Stimulated activated CD8-positive, alpha-beta memory T cell treated with anti-CD3 and anti-CD28 coated beads, Interleukin-15, amount 100 ng/mL, for 4 hours (primary cell): ENCODE measurements around the gene TJP2.

Source experiments
- DNase-seq, 2 donors: peaks; one replicate each; pipeline ENCODE4 v3.0.0-alpha.2; 2020; ENCODE audit warnings: low read depth in 2 of 2

The TJP2 gene

DNA sequence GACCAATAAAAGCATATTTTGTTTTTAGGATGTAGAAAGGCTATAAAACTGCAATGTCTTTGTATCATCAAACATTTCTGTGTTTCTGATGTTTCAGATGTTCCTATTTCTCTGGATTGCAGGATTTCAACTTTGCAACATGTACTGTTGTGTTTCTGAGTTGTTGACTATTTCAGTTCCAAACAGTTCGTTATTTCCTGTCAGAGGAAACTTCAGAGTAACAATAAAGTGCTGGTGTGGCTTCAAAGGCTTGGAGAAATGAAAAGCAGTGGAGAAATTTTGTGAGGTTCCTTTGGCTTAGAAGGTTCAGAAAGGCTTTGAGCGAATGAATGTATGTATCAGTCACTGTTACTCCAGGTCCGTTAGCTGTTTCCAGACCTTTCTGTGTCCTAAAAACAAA lies 17.2 kb downstream of the TJP2 start:
- no peak for DNase-seq

DNA sequence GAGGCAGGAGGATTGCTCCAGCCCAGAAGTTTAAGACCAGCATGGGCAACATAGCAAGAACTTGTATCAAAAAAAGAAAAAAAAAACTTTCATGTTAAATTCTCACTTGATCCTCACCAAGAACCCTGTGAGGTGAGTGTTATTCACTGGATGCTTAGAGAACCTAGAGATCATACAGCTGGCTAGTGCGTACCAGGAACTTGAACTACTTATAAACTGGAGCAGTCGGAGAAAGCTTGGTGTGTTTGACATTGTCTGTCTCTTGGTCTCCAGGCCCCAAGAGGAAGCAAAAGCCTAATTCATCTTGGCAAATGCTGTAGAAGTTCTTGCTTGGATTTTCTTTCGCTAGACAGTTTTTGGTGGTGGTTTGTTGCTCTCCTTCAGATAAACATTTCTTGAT lies 18.1 kb downstream of the TJP2 start:
- DNase-seq, result no peak

DNA sequence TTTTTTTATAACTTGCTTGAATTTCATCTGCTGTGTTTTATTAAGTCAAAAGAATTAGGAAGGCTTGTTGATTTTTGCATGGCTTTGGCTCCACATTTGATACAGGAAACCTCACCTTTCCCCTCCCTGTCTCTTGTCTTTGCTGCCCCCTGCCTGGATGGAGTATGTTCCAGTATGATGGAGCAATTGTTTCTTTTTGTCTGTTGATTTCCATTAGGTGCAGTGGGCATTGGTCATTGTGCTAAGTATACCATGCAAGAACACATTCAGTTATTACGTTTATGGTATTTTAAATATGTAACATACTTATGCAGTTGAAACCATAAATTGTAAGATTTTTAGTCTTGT lies 19.6 kb downstream of the TJP2 start:
- DNase-seq, result no peak

DNA sequence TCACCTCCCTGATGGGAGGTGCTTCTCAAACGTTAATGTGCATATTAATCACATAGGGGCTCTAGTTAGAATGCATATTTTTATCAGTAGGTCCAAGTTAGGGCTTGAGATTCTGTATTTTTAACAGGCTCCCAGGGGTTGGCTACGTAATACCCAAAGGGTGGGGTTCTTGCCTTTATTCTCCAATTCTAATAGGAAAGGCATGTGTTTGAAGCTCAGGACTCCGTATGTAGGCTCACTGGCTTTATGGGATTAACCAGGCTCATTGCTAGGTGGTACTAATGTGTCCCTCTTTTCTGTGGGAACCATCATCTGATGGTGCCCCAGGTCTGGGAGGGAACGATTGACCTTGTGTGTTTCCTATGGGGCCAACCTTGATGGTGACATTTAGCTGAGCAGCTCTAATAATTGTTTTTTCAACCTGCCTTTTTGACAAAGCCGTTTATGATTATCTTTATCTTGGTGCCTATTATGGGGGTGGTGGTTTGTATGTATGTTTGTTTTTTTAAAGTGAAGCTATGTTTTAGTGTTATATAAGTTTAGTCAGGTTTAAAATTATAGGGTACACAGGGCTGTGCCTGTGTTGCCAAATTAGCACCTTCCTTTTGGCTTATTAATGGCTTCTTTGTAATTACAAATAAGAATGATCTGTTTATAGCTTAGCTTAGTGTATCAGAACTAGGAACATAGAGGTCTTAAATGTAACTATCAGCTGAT lies 20.8 kb downstream of the TJP2 start:
- DNase-seq, result no peak

DNA sequence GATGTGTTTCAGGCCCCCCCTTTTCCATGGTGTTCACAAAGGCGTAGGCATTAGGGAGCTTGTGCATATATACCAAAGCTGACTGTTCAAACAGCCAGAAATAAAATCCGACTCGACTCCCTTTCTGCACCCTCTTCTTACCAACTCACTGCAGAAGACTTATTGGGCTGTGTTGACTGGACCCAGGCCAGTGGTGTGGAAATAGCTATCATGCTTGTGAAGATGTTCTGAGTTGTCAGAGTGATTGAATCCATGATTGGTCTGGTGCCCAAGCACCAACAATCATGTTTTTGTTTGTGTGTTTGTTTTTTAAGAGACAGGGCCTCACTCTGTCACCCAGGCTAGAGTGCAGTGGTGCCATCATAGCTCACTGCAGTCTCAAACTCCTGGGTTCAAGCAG lies 21.6 kb downstream of the TJP2 start:
- DNase-seq, result no peak

DNA sequence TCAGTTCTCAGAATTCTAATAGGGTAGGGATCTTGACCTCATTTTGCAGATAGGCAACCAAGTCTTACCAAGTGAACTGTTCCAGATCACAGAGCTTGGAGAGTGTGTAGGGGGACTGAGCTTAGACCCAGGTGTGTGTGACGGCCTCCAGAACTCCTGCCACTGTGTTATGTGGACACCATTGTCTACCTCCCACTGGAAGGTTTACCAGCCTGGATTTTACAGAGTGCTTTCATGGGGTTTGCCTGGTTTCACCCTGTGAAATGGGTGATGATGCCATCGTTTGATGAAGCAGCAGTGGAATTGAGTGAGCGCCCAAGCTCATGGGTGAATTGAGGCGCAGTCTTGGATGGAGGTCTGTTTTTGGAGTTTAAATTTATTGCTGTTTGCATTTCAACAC lies 23.6 kb downstream of the TJP2 start:
- no peak for DNase-seq

DNA sequence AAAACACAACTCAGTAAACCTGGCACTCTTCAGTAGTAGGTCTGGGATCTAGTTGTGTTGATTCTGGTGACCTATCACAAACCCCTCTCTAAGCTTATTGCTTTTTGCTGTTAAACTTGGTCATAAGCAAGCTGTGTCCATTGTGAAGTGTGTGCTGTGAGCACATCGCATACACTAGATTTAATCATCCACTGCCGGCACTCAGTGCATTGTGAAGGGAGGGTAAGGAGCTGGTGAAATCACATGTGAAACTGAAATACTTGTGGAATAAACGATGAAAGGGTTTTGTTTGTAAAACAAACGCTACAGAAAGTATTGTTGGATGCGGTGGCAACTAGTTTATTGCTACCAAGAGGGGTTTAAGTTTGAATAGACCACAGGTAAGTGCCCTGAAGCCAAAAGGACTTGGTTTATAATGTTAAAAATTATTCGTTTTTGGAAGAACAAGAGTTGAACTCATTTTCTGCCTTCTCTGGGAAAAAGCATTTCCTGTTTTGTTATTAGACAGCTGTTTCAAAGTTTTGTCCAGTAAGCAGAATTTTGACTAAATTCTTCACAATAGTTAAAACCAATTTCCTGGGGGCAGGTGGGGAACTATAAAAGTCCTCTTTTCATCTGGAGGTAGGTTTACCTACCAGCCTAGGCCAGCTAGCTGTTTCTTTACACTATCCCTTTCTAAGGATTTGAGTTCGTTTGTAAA lies 24.6 kb downstream of the TJP2 start:
- DNase-seq, result no peak

DNA sequence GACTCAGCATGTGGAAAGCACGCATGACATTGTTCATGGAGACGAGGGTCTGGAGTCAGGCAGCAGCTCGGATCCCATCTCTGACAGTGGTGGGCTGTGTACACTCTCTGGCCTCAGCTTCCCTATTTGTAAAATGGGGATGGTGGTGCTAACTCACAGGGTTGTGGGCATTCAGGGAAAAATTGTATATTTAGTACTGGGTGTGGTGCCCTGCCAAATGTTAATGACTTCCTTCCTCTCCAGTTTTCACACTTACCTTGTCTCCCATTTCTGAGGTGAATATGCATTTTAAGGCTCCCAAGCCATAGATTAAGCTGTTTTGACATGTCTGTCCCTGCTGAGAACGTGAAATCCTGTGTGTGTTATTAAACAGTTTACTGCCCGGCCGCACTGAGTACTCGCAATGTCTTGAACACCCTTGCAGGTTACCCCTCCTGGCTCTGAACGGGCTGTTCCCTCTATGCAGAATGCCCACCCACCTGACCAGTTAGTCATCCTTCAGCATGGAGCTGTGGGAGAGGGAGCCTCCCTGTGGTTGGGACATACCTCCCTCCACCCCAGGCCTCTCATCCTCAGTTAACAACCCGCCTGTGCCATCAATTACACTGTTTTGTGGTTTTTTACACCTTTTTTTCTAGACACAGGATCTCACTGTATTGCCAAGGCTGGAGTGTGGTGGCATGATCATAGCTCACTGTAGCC lies 25.8 kb downstream of the TJP2 start:
- DNase-seq, result no peak

DNA sequence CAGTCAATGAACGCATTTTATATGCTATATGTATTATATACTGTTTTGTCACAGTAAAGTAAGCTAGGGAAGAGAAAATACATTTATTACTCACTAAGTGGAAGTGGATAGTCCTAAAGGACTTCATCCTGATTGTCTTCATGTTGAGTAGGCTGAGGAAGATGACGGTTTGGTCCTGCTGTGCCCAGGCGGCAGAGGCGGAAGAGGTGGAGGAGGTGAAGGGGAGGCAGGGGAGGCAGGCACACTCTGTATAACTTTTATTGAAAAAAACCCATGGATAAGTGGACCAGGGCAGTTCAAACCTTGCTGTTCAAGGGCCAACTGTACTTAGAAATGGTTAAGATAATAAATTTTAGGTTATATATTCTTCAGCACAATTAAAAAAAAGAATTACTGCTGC lies 28.5 kb downstream of the TJP2 start:
- DNase-seq, result no peak

DNA sequence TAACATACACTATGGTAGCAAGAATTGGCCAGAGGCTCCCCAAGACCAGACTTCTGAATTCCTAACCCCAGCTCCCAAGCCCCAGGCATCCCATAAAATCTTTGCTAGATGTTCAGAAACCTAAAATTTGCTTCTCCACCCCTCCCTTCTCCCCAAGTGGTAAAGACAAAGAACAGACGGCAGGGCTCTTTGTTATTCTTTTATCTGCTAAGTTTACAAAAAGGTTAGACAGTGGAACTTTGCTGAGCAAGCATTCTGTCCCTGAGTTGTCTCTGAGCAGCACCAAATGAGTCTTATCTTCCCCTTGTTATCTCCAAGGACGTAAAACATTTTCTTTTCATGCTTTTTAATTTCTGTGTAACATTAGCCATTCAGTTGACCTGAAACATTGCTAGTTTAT lies 30.2 kb downstream of the TJP2 start:
- no peak for DNase-seq

DNA sequence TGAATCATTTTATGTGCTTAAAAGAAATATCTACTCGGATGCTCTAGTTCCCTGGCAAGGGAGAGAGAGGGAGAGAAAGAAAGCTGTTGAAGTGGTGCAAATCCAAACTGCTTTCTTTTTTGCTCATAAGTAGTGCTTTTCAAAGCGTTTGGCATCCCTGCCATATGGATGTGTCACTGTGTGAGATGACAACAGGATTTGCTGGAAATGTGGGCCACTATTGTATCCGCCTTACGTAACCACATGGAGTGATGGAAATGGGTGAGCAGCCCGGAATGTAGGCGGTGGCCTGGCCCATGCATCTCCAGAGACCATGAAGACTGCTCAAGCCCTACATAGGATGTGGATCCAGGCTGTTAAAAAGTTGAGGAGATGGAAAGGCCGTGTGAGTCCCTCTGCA lies 30.8 kb downstream of the TJP2 start:
- DNase-seq, result no peak

DNA sequence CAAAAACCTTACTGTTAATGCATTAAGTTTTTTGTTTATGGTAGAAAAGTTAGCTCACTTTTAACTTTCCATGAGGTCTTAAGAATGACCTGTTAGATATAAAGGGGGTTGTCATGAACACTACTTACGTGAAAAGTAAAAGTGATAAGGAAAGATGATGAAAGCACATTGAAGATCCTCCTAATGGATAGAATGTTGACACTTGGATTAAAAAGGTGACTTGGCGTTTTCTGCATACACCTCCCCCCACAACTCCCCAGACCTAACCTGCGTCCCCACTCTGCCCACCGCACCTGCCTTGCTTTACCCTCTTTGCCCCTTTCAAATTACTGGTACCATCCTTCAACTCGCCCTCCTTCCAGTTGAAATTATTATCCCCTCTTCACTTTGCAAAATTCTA lies 32.0 kb downstream of the TJP2 start:
- no peak for DNase-seq

DNA sequence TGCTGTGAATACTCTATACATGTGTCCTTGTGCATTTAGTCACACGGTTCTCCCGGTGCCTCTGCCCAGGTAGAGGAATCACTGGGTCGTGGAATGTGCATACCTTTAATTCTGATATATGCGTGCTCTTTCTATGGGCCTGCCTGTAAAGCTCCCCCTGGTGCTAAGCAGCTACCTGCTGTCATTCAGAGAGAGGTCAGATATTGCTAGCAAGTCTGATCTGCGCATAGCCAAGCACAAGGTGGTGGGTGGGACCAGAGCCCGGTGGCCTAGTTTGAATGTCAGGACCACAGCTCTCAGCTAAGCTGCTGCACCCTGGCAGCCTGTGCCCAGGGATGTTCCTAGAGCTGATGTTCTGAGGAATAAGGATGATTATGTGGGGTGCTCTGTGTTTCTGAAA lies 33.4 kb downstream of the TJP2 start:
- no peak for DNase-seq

DNA sequence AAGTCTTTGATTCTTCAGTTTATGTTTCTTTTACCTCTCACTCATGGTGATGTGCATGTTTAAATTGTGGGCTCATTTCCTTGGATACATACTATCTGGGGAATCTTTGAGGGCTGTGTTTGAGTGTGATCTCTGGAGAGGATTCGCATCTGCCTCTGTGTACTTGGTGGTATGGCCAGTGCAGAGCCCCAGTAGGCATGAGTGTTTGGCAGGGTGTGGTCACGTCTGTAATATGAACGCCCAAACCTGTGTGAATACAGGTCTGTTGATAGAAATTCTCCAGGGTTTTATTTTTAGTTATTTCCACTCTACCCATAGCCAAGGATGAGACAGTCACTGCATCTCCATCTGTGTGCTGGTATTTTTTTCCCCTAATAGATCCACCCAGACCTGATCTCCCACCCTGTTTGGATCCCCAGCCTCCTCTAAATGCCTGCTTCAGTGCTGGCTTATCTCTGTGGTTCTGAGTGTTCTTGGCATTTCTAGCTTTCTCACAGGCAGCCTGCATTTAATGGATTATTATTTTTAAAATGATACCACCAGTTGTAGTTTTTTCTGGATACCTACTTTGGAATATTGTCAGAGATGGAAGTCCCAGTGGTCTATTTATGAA lies 37.5 kb downstream of the TJP2 start:
- DNase-seq, result no peak

DNA sequence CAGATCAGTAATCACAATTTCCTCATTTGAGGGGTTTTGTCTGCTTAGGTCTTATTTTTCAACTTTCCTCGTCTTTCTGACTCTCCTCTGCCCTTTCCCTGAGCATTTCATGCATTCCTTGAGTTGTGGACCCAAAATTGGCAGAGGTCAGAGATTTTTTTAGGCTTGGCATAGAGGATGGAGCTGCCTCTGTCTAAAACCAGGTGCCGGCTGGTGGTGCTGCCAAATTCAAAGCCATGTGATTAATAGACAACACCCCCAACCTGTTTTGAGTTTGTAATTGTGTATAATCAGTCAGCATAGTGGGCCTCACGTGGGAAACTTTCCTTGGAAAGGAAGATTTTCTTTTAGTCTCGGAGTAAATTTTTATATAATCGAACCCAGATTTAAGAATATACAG lies 39.6 kb downstream of the TJP2 start:
- DNase-seq, result no peak

DNA sequence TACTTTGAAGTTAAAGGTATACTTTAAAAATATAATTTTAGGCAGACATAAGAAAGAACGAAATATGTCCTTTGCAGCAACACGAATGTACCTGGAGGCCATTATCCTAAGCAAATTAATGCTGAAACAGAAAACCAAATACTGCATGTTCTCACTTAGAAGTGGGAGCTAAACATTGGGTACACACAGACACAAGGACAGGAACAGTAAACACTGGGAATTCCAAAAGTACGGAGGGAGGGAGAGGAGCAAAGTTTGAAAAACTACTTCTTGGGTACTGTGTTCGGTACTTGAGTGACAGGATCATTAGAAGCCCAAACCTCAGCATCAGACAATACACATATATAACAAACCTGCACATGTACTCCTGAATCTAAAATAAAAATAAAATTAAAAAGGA lies 40.9 kb downstream of the TJP2 start:
- no peak for DNase-seq

DNA sequence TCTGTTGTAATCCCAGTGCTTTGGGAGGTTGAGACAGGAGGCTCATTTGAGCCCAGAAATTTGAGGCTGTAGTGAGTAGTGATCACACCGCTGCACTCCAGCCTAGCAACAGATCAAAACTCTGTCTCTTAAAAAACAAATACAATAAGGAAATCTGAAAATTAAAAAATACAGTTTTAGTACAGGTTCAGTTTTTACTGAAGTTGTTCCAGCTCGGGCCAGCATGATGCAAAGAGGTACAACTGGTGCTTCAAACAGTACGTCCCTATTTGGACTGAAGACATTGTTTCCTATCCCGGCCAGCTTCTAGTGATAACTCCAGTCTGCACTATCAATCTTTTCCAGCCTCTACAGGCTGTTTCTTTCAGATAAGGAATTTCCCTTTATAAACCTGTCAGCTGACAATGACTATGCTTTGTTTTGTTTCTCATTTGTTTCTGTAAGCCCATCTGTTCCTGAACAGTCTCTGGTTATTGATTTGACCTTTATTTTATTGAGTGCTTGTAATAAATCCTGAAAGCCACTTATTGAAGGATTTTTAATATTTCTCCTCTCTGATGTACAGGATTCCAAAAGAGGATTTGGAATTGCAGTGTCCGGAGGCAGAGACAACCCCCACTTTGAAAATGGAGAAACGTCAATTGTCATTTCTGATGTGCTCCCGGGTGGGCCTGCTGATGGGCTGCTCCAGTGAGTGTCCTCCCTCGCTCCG lies 41.9 kb downstream of the TJP2 start:
- no peak for DNase-seq

DNA sequence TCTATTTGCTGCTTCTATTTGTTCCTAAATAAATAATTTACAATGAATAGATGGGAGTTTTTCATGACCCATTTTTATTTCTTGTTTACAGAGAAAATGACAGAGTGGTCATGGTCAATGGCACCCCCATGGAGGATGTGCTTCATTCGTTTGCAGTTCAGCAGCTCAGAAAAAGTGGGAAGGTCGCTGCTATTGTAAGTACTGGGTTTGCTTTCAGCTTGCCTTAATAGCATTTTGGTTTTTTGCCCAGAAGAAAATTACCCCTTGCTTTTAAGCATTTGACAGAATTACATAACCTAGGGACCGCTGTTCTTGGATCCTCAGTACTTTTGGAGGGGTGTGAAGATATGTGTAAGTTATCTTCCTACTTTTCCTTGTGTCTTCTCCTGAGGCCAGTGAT lies 44.1 kb downstream of the TJP2 start:
- DNase-seq, result no peak

DNA sequence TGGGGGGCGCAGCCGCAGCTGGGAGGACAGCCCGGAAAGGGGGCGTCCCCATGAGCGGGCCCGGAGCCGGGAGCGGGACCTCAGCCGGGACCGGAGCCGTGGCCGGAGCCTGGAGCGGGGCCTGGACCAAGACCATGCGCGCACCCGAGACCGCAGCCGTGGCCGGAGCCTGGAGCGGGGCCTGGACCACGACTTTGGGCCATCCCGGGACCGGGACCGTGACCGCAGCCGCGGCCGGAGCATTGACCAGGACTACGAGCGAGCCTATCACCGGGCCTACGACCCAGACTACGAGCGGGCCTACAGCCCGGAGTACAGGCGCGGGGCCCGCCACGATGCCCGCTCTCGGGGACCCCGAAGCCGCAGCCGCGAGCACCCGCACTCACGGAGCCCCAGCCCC lies 47.0 kb downstream of the TJP2 start:
- DNase-seq, result no peak

DNA sequence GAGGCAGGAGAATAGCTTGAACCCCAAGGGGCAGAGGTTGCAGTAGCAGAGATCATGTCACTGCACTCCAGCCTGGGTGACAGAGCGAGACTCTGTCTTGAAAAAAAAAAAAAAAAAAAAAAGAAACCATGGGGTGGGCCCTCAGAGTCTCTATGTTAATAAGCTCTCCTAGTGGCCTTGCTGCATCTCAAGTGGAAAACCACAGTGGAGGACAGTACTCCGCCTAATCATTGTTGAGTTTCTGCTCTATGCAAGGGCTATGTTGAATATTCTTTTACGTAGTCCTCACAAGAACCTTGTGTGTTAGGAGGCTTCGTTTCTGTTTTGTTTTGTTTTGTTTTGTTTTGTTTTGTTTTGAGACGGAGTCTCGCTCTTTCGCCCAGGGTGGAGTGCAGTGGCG lies 48.9 kb downstream of the TJP2 start:
- no peak for DNase-seq

DNA sequence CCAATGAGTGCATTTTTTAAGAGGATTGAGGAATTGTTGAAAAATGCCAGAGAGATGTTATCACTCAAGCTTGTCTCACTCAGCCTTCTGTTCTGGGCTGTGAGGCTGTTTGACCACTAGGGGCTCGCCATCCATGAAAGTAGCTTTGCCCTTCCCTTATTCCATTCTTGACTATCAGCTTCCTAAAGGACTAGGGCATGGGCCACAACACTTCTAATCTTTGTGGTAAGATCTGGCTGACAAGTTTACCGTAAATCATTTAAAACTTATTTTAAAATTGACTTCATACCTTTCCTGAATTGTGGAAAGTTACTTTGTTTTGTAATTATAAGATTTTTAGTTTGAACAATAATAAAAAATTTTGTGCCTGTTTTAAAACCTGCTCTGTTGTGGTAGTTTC lies 49.5 kb downstream of the TJP2 start:
- DNase-seq, result no peak

DNA sequence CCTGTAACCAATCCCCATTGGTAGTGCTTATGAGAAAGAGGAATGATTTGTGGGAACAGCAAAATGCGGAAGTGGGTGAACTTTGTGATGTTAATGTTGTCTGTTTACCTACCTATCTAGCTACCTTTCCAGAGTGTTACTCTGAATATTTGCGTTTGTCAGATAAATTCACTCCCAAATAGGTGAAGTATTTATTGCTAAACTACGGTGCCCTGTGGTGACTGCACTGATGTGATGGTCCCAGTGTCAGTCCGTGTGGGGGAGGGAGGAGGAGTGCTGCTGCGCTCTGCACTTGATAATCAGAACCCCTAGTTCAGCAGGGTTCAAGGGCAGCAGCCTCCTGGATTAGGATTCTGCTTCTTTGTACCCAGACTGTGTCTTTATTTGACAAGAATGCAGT lies 55.3 kb downstream of the TJP2 start:
- no peak for DNase-seq
